ENCODE data around the gene KANSL3.
"Not testable (repeated sequence)": the region's sequence is repeated elsewhere in the genome, so short reads cannot be mapped to it uniquely, and the experiment has no call there.

Gene KANSL3

GRCh38 chr2:96602330-96602823 lies 35.7 kb downstream of the KANSL3 start:
- DNase-seq = no peak

GRCh38 chr2:96601382-96602292 lies 36.5 kb downstream of the KANSL3 start:
- DNase-seq = no peak

GRCh38 chr2:96599941-96600340 lies 38.2 kb downstream of the KANSL3 start:
- DNase-seq = no peak

GRCh38 chr2:96596596-96596995 lies 41.5 kb downstream of the KANSL3 start:
- no peak for DNase-seq

- no peak for DNase-seq
Measured at GRCh38 chr2:96594691-96595152, 43.4 kb downstream of the KANSL3 start.

- no peak for DNase-seq
Measured at GRCh38 chr2:96594282-96594681, 43.8 kb downstream of the KANSL3 start.

GRCh38 chr2:96591494-96591893 lies 46.6 kb downstream of the KANSL3 start:
- no peak for DNase-seq

- no peak for DNase-seq
Measured at GRCh38 chr2:96591054-96591453, 47.1 kb downstream of the KANSL3 start.

- no peak for DNase-seq
Measured at GRCh38 chr2:96587843-96588242, 50.3 kb downstream of the KANSL3 start.

- no peak for DNase-seq
Measured at GRCh38 chr2:96584017-96584416, 54.1 kb downstream of the KANSL3 start.

GRCh38 chr2:96580771-96581170 lies 57.3 kb downstream of the KANSL3 start:
- DNase-seq = no peak

- DNase-seq = no peak
Measured at GRCh38 chr2:96579422-96579821, 58.7 kb downstream of the KANSL3 start.

- no peak for DNase-seq
Measured at GRCh38 chr2:96578731-96579130, 59.4 kb downstream of the KANSL3 start.

GRCh38 chr2:96577501-96577900 lies 60.6 kb downstream of the KANSL3 start:
- no peak for DNase-seq

GRCh38 chr2:96575785-96576456 lies 62.2 kb downstream of the KANSL3 start:
- DNase-seq = no peak

GRCh38 chr2:96574364-96574763 lies 63.7 kb downstream of the KANSL3 start:
- DNase-seq = no peak

- no peak for DNase-seq
Measured at GRCh38 chr2:96568094-96568493, 70.0 kb downstream of the KANSL3 start.

- DNase-seq = no peak
Measured at GRCh38 chr2:96565111-96565510, 73.0 kb downstream of the KANSL3 start.

- DNase-seq = no peak
Measured at GRCh38 chr2:96564563-96564962, 73.5 kb downstream of the KANSL3 start.

- no peak for DNase-seq
Measured at GRCh38 chr2:96564026-96564425, 74.1 kb downstream of the KANSL3 start.

- no peak for DNase-seq
Measured at GRCh38 chr2:96558485-96558884, 79.6 kb downstream of the KANSL3 start.

- DNase-seq = no peak
Measured at GRCh38 chr2:96558061-96558460, 80.1 kb downstream of the KANSL3 start.

GRCh38 chr2:96557421-96557820 lies 80.7 kb downstream of the KANSL3 start:
- DNase-seq = not testable (repeated sequence)

All from right forelimb (tissue), 1 donor.